ENCODE results near the gene PSMB8.
"Not testable (repeated sequence)": the region's sequence is repeated elsewhere in the genome, so short reads cannot be mapped to it uniquely, and the experiment has no call there.

Gene PSMB8
- total RNA-seq = 123 to 141 (median 133) reads per million in 3 donors

DNA sequence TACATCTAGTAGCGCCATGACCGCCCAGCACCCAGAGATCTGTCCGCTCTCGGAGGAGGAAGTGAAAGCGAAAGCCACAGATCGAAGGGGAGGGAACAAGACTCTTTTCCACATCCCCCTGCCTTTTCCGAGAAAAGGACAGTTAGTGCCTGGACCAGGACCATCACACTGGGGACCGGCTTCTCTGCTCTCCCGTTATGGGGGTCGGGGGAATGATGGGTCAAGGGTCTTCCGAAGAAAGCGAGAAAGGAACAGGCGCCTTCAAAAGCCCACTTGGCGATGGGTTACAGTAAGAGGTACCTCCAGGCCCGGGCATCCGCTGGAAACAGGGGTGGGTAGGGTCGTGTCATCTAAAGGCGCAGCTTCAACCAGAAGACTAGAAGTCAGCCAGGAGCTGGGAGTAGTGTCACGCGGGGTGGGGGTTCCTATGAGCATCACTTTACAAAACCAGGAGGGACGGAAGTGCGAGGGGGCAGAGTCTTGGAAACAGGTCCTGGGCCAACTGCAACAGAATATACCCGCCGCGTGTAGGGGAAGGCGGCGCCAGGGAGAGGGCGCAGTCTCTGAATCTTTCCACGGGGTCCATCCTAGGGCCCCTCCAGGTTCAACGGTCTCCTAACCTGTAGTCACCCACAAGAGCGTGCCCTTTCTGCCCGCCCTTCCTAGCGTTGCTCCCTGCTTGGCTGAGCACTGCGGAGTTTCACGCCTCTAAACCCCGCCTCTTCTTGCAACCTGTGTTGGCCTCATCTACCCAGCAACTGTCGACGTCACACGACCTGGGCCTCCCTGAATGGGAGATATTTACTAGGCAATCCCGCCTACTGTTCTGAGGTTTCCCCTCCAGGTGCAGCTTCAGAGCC, at the start of gene PSMB8:
Gene PSMB8, minus strand, starts transcription at position 69 of the 860 bp plus-strand sequence. Its CDS starts 51 bp downstream, at position 18.
- H3K4me3 ChIP-seq (ENCODE audit: insufficient read depth, low read depth, low read length, poor library complexity, severe bottlenecking) = peak within 1 kb of the TSS; percentile 89
- H3K9me3 ChIP-seq (ENCODE audit: control insufficient read depth, low read length) = no peaks in the 10 kb centered on the region
- peaks cover 45% of the 10 kb centered on the region for H3K36me3 ChIP-seq (ENCODE audit: control insufficient read depth, insufficient read depth, low read length)
- peak; percentile 95 to 99 (median 96) for DNase-seq
- H3K4me1 ChIP-seq (ENCODE audit: control insufficient read depth, insufficient read depth, low read length, poor library complexity, severe bottlenecking) = peaks cover 73% of the 10 kb centered on the region
- peak within 1 kb of the TSS; percentile 96 for H3K27ac ChIP-seq (ENCODE audit: insufficient read depth, low read length, poor library complexity, severe bottlenecking)
- no peaks in the 10 kb centered on the region for H3K27me3 ChIP-seq (replicated peaks; ENCODE audit: control insufficient read depth, insufficient read depth, low read length, poor library complexity, severe bottlenecking)

DNA sequence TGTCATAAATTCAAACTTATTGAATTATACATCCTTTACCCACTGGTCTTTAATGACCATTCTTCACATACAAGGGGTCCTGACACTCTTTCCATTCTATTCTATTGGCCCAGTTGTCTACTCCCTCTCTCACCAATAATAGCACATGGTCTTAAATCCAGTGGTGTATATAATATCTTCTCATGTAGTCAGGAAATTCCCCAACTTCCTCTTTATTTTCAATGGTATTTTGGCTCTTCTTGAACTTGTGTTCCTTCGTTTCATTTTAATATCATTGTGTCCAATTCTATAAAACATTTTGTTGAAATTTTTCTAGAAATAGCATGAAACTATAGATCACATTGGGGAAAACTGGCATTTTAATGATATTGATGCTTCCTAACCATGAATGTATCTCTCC, 47.0 kb upstream of the PSMB8 start:
- DNase-seq = no peak

DNA sequence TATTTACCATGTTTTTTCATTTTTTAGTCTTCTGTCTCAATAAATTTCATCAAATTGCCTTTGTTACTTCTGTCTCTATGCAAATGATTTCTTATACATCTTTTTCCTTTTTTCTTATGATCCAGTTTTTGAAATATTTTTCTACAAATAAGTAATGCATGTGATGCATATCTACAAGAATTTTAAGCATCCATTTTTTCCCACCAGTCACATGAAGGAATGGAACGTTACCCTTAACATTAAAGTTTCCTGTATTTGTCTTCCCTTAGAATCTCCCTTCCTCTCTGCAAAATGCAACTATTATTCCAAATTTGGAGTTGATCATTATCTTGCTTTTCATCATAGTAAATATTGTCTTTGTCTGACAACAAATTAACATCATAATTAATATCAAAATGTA, 45.7 kb upstream of the PSMB8 start:
- Histone ChIP-seq H3K4me1 (ENCODE audit: control insufficient read depth, insufficient read depth, low read length, poor library complexity, severe bottlenecking) (no peaks in the 10 kb centered on the region), H3K27me3 (replicated peaks; ENCODE audit: control insufficient read depth, insufficient read depth, low read length, poor library complexity, severe bottlenecking) (no peaks in the 10 kb centered on the region), H3K4me3 (ENCODE audit: insufficient read depth, low read depth, low read length, poor library complexity, severe bottlenecking) (no peak overlapping the region), H3K27ac (ENCODE audit: insufficient read depth, low read length, poor library complexity, severe bottlenecking) (no peak overlapping the region), H3K36me3 (ENCODE audit: control insufficient read depth, insufficient read depth, low read length) (no peaks in the 10 kb centered on the region), H3K9me3 (ENCODE audit: control insufficient read depth, low read length) (no peaks in the 10 kb centered on the region)
- DNase-seq = no peak

More for the DNA sequence above, 47.0 kb upstream of the PSMB8 start:
- Histone ChIP-seq H3K36me3 (ENCODE audit: control insufficient read depth, insufficient read depth, low read length) (no peaks in the 10 kb centered on the region), H3K27ac (ENCODE audit: insufficient read depth, low read length, poor library complexity, severe bottlenecking) (no peak overlapping the region), H3K4me1 (ENCODE audit: control insufficient read depth, insufficient read depth, low read length, poor library complexity, severe bottlenecking) (peaks cover 5% of the 10 kb centered on the region), H3K27me3 (replicated peaks; ENCODE audit: control insufficient read depth, insufficient read depth, low read length, poor library complexity, severe bottlenecking) (no peaks in the 10 kb centered on the region), H3K4me3 (ENCODE audit: insufficient read depth, low read depth, low read length, poor library complexity, severe bottlenecking) (no peak overlapping the region), H3K9me3 (ENCODE audit: control insufficient read depth, low read length) (no peaks in the 10 kb centered on the region)

DNA sequence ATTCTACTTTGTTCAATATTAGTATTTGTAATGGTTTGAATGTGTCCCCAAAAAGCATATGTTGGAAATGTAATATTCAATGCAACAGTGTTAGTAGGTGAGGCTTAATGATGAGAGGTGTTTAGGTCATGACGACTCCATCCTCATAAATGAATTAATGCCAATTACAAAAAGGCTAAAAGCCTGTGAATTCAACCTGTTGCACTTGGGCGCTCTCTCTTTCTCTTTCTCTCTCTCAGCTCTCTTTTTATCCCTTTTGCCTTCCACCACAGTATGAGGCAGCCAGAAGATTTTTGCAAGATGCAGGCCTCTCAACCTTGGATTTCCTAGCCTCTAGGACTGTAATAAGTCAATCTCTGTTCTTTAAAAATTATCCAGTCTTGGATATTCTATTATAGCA, 44.7 kb upstream of the PSMB8 start:
- H3K27ac ChIP-seq (ENCODE audit: insufficient read depth, low read length, poor library complexity, severe bottlenecking) = no peak overlapping the region
- H3K4me1 ChIP-seq (ENCODE audit: control insufficient read depth, insufficient read depth, low read length, poor library complexity, severe bottlenecking) = no peaks in the 10 kb centered on the region
- H3K4me3 ChIP-seq (ENCODE audit: insufficient read depth, low read depth, low read length, poor library complexity, severe bottlenecking) = no peak overlapping the region
- no peaks in the 10 kb centered on the region for H3K36me3 ChIP-seq (ENCODE audit: control insufficient read depth, insufficient read depth, low read length)
- no peak for DNase-seq
- no peaks in the 10 kb centered on the region for H3K9me3 ChIP-seq (ENCODE audit: control insufficient read depth, low read length)
- no peaks in the 10 kb centered on the region for H3K27me3 ChIP-seq (replicated peaks; ENCODE audit: control insufficient read depth, insufficient read depth, low read length, poor library complexity, severe bottlenecking)

DNA sequence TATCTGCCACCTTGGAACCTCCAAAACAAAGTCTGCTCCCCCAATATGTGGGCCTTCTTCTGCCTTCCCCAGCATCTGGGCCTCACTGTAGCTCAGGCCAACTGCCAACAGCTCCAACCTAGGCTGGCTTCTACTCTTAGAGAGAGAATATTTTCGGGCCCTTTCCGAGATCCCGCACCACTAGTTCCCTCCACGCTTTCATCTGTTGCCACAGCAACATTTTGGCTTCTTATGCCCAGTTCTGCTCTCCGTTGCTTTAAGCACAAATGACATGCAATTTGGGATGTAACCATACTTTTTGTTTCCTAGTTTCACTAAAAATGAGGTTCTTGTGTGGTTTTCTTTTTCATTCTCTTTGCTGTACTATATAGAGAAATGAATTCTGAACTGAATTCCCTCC, 43.8 kb upstream of the PSMB8 start:
- no peaks in the 10 kb centered on the region for H3K4me1 ChIP-seq (ENCODE audit: control insufficient read depth, insufficient read depth, low read length, poor library complexity, severe bottlenecking)
- H3K27me3 ChIP-seq (replicated peaks; ENCODE audit: control insufficient read depth, insufficient read depth, low read length, poor library complexity, severe bottlenecking) = no peaks in the 10 kb centered on the region
- no peaks in the 10 kb centered on the region for H3K36me3 ChIP-seq (ENCODE audit: control insufficient read depth, insufficient read depth, low read length)
- DNase-seq = no peak
- H3K9me3 ChIP-seq (ENCODE audit: control insufficient read depth, low read length) = no peaks in the 10 kb centered on the region
- no peak overlapping the region for H3K27ac ChIP-seq (ENCODE audit: insufficient read depth, low read length, poor library complexity, severe bottlenecking)
- no peak overlapping the region for H3K4me3 ChIP-seq (ENCODE audit: insufficient read depth, low read depth, low read length, poor library complexity, severe bottlenecking)

DNA sequence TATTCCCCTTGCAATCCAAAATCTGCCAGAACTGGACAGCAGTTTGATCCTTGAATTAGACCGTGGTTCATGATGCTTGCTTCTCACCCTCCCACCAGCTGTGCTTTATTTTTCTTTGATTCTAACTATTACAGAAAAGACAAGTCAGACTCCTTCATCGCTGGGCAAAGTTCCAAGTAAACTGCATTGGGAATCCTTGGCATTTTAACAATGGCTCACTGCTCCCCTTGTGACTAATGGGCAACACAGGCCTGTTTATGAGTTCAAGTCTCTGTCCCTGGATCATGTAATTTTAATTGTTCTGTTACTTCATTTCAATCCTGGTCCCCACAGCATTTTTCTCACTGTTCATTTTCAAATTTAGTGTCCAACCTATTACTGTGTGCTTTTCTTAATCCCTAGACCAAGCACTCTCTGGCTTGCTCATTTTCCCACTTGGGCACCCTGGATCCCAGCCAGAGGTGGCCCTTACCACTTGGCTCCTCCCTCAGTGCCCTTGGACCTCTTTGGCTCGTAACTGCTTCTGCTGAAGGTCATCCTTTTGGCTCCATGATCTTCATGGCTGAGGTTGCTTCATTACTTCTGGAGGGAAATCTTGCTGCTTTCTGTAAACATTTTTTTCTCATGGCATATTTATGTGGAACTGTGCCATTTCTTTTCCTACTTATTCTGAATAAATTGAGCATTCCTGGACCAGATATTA, 43.0 kb upstream of the PSMB8 start:
- H3K4me1 ChIP-seq (ENCODE audit: control insufficient read depth, insufficient read depth, low read length, poor library complexity, severe bottlenecking) = no peaks in the 10 kb centered on the region
- DNase-seq = no peak
- no peaks in the 10 kb centered on the region for H3K9me3 ChIP-seq (ENCODE audit: control insufficient read depth, low read length)
- no peaks in the 10 kb centered on the region for H3K36me3 ChIP-seq (ENCODE audit: control insufficient read depth, insufficient read depth, low read length)
- H3K27me3 ChIP-seq (replicated peaks; ENCODE audit: control insufficient read depth, insufficient read depth, low read length, poor library complexity, severe bottlenecking) = no peaks in the 10 kb centered on the region
- H3K27ac ChIP-seq (ENCODE audit: insufficient read depth, low read length, poor library complexity, severe bottlenecking) = no peak overlapping the region
- no peak overlapping the region for H3K4me3 ChIP-seq (ENCODE audit: insufficient read depth, low read depth, low read length, poor library complexity, severe bottlenecking)

DNA sequence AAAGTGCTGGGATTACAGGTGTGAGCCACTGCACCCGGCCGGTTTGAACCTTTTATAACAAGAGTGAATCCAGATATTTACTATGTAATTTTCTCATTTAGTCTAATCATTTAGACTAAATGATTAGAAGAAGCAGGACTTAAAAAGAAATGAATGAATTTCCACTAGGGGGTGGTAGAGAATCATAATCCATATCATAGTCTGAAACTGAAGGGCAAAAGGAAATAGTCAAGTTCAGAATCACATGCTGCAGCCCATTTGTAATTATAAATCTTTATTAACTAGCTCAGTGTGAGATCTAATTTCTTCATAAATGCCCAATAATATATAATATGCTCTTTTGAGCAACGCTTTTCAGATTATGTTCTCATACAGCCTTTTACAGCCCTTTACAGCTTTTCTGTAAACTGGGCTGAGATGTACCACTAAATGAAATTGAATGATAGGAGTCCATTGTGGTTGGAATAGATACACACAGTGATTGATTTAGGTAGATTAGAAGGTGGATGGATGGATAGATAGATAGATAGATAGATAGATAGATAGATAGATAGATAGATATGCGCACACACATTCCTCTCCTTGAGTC, 41.9 kb upstream of the PSMB8 start:
- H3K4me1 ChIP-seq (ENCODE audit: control insufficient read depth, insufficient read depth, low read length, poor library complexity, severe bottlenecking) = no peaks in the 10 kb centered on the region
- no peak for DNase-seq

DNA sequence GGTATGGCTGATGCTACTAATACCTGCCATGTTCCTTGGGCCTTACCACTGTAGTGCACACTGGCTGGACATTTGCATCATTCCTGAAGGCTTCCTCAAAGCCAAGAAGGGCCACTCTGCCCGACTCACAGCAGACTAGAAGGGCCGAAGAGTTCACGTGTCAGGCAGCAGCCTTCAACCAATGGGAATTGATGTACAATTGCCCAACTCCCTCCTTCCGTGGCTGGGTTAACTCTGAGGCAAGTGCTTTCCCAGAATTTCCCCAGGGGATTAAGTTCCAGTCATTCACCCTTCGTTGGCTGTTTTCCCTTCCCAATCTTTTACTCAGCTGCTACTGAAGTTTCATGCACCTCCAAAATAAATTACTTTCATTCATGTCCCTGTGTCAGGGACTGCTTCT, 39.9 kb upstream of the PSMB8 start:
- Histone ChIP-seq H3K4me1 (ENCODE audit: control insufficient read depth, insufficient read depth, low read length, poor library complexity, severe bottlenecking) (no peaks in the 10 kb centered on the region), H3K36me3 (ENCODE audit: control insufficient read depth, insufficient read depth, low read length) (peaks cover 4% of the 10 kb centered on the region), H3K9me3 (ENCODE audit: control insufficient read depth, low read length) (no peaks in the 10 kb centered on the region), H3K27ac (ENCODE audit: insufficient read depth, low read length, poor library complexity, severe bottlenecking) (no peak overlapping the region), H3K27me3 (replicated peaks; ENCODE audit: control insufficient read depth, insufficient read depth, low read length, poor library complexity, severe bottlenecking) (no peaks in the 10 kb centered on the region), H3K4me3 (ENCODE audit: insufficient read depth, low read depth, low read length, poor library complexity, severe bottlenecking) (no peak overlapping the region)
- DNase-seq = no peak

More for the DNA sequence above, 41.9 kb upstream of the PSMB8 start:
- Histone ChIP-seq H3K36me3 (ENCODE audit: control insufficient read depth, insufficient read depth, low read length) (no peaks in the 10 kb centered on the region), H3K9me3 (ENCODE audit: control insufficient read depth, low read length) (no peaks in the 10 kb centered on the region), H3K4me3 (ENCODE audit: insufficient read depth, low read depth, low read length, poor library complexity, severe bottlenecking) (no peak overlapping the region), H3K27me3 (replicated peaks; ENCODE audit: control insufficient read depth, insufficient read depth, low read length, poor library complexity, severe bottlenecking) (no peaks in the 10 kb centered on the region), H3K27ac (ENCODE audit: insufficient read depth, low read length, poor library complexity, severe bottlenecking) (no peak overlapping the region)

DNA sequence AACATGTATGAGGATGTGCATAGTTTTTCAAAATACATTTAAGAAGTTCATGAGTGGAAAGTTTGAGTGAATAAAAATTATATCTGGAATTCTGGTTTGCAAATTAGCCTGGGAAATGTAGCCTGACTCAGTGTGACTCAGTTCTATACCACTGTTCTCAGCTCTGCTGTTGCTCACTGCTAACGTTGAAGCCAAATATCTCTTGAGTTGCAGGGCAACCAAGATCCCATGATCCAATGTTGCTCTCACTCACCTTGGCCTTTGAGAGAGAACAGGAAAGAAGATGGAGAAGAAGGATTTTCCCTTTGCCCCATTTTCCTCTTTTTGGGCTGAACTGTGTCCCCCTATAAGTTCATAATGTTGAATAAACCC, 39.0 kb upstream of the PSMB8 start:
- Histone ChIP-seq H3K27ac (ENCODE audit: insufficient read depth, low read length, poor library complexity, severe bottlenecking) (no peak overlapping the region), H3K27me3 (replicated peaks; ENCODE audit: control insufficient read depth, insufficient read depth, low read length, poor library complexity, severe bottlenecking) (no peaks in the 10 kb centered on the region), H3K9me3 (ENCODE audit: control insufficient read depth, low read length) (no peaks in the 10 kb centered on the region), H3K4me3 (ENCODE audit: insufficient read depth, low read depth, low read length, poor library complexity, severe bottlenecking) (no peak overlapping the region), H3K36me3 (ENCODE audit: control insufficient read depth, insufficient read depth, low read length) (peaks cover 4% of the 10 kb centered on the region), H3K4me1 (ENCODE audit: control insufficient read depth, insufficient read depth, low read length, poor library complexity, severe bottlenecking) (no peaks in the 10 kb centered on the region)
- DNase-seq = no peak

DNA sequence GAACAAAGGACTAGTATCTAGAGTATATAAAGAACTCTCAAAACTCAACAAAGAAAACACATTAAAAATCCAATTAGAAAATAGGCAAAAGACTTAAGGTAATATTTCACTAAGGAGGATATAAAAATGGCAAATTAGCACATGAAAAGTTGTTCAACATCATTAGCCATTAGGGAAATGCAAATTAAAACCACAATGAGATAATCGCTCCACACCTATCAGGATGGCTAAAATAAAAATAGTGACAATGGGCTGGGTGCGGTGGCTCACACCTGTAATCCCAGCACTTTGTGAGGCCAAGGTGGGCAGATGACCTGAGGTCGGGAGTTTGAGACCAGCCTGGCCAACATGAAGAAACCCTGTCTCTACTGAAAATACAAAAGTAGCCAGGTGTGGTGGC, 37.1 kb upstream of the PSMB8 start:
- not testable (repeated sequence) for H3K27me3 ChIP-seq (replicated peaks; ENCODE audit: control insufficient read depth, insufficient read depth, low read length, poor library complexity, severe bottlenecking); DNase-seq; H3K27ac ChIP-seq (ENCODE audit: insufficient read depth, low read length, poor library complexity, severe bottlenecking); H3K4me3 ChIP-seq (ENCODE audit: insufficient read depth, low read depth, low read length, poor library complexity, severe bottlenecking); H3K9me3 ChIP-seq (ENCODE audit: control insufficient read depth, low read length); H3K36me3 ChIP-seq (ENCODE audit: control insufficient read depth, insufficient read depth, low read length); H3K4me1 ChIP-seq (ENCODE audit: control insufficient read depth, insufficient read depth, low read length, poor library complexity, severe bottlenecking)

Measured in effector memory CD4-positive, alpha-beta T cell (primary cell).